Esophagus squamous epithelium (tissue), 5 donors: ENCODE results near the gene RASSF5. TPM values are rescaled to one million over a fixed set of nuclear protein-coding genes. Genes with fewer than 3 reads are reported as not detected.

Experiments used
- DNase-seq: peaks from one replicate; lab custom pipeline; 2025; lab: John Stamatoyannopoulos, UW
- H3K27ac ChIP-seq, 4 donors: fragments of 200-600 bp; sonication (generic); one replicate each; pipeline ENCODE4 v1.5.1; 2016 to 2019; ENCODE audit warnings: mild to moderate bottlenecking in 1 of 4
- H3K27me3 ChIP-seq, 4 donors: fragments of 200-600 bp; sonication (generic); 1 replicate in 3 of 4; 2 replicates in 1 of 4; pipeline versions ENCODE4 v1.5.1 to v1.6.0; 2017 to 2021; ENCODE audit warnings: antibody characterized with exemption in 1 of 4
- H3K36me3 ChIP-seq, 3 donors: fragments of 200-600 bp; sonication (generic); one replicate each; pipeline ENCODE4 v1.5.1; 2016 to 2019
- H3K4me1 ChIP-seq, 3 donors: fragments of 200-600 bp; sonication (generic); one replicate each; pipeline ENCODE4 v1.5.1; 2017 to 2019
- H3K4me3 ChIP-seq, 4 donors: fragments of 200-600 bp; sonication (generic); 1 replicate in 3 of 4; 2 replicates in 1 of 4; pipeline ENCODE4 v1.5.1; 2016 to 2019; ENCODE audit warnings: mild to moderate bottlenecking in 2 of 4, moderate library complexity in 1 of 4
- H3K9me3 ChIP-seq, 3 donors: fragments of 200-600 bp; sonication (generic); one replicate each; pipeline ENCODE4 v1.5.1; 2016 to 2019
- CTCF ChIP-seq, 6 experiments: fragments of 450-650 bp in 4 of 6; fragments of 200-600 bp in 2 of 6; sonication (generic) in 2 of 6; IDR thresholded peaks; one replicate each; pipeline ENCODE4 v1.5.1; 2016 to 2019; ENCODE audit warnings: antibody characterized with exemption in 6 of 6, mild to moderate bottlenecking in 4 of 6, moderate library complexity in 4 of 6
- POLR2A ChIP-seq, 4 donors: fragments of 450-650 bp; IDR thresholded peaks; one replicate each; pipeline ENCODE4 v1.6.1; 2017; ENCODE audit warnings: antibody characterized with exemption in 4 of 4, mild to moderate bottlenecking in 4 of 4, moderate library complexity in 3 of 4
- WGBS, 2 donors: methylation state at CpG; one replicate each; pipeline ENCODE4 v1.1.5; 2018; 5-methylcytosine and 5-hydroxymethylcytosine counted together
- intact Hi-C: fragments of 100-400 bp; cut with DNase I; formaldehyde crosslinking; loops from one replicate; pipeline ENCODE4 v1.15.0; 2022
- total RNA-seq, 4 donors: library from RNA; depleted of rRNA; stranded (reverse); fragments of >200 nt; gene quantifications; one replicate each; pipeline ENCODE4 v1.1.0, GENCODE V29; 2016
- donor health status: DM: yes; HTN: yes; CAD: no.

The RASSF5 gene
- total RNA-seq, 4 donors from 2014 or later, result 29.2 to 85.3 (median 35.1) TPM

- no peak for DNase-seq
- Histone ChIP-seq H3K36me3 (peaks cover 0 to 35% (median 9%) of the 10 kb centered on the region in 3 donors), H3K27ac (peak overlapping the region in 3 of 4 donors; percentile 25 to 58 (median 40)), H3K4me3 (no peak overlapping the region), H3K27me3 (no peaks in the 10 kb centered on the region), H3K4me1 (peaks cover 34 to 94% (median 38%) of the 10 kb centered on the region in 3 donors), H3K9me3 (no peaks in the 10 kb centered on the region)
- 58 to 62% methylated on average over 6 to 10 of the region's 10 CpGs for whole genome bisulfite sequencing, 2 donors
- no peak for TF ChIP-seq POLR2A (IDR thresholded peaks at IDR 0.05)
- TF ChIP-seq CTCF (IDR thresholded peaks at IDR 0.05), result no peak
- intact Hi-C loops, result loop anchor here (5.0 kb wide), 2 partner anchors 39 to 89 kb away; no protein-coding TSS in a partner anchor
Observed at GRCh38 chr1:206581571-206581981, 74.2 kb downstream of the RASSF5 start.

- Histone ChIP-seq H3K27me3 (no peaks in the 10 kb centered on the region), H3K4me3 (no peak overlapping the region), H3K4me1 (peaks cover 37 to 95% (median 45%) of the 10 kb centered on the region in 3 donors), H3K9me3 (no peaks in the 10 kb centered on the region), H3K27ac (peak overlapping the region in 3 of 4 donors; percentile 25 to 89 (median 88)), H3K36me3 (peaks cover 0 to 44% (median 9%) of the 10 kb centered on the region in 3 donors)
- intact Hi-C loops, result loop anchor here (5.0 kb wide), 2 partner anchors 40 to 90 kb away; no protein-coding TSS in a partner anchor
- TF ChIP-seq CTCF (IDR thresholded peaks at IDR 0.05) (no peak), POLR2A (IDR thresholded peaks at IDR 0.05) (no peak)
- WGBS, 2 donors, result 80 to 90% methylated on average over 5 of the region's 5 CpGs
- no peak for DNase-seq
Observed at GRCh38 chr1:206582537-206582936, 75.2 kb downstream of the RASSF5 start.

GRCh38 chr1:206582971-206583706 lies 75.8 kb downstream of the RASSF5 start:
- Histone ChIP-seq H3K36me3 (peaks cover 5 to 50% (median 9%) of the 10 kb centered on the region in 3 donors), H3K4me1 (peaks cover 40 to 95% (median 51%) of the 10 kb centered on the region in 3 donors), H3K27ac (peak overlapping the region; percentile 75 to 89 (median 86)), H3K4me3 (peak overlapping the region in 1 of 4 donors; percentile 18), H3K9me3 (no peaks in the 10 kb centered on the region), H3K27me3 (no peaks in the 10 kb centered on the region)
- intact Hi-C loops, result loop anchor here (5.0 kb wide), 2 partner anchors 41 to 91 kb away; no protein-coding TSS in a partner anchor
- no peak for DNase-seq
- TF ChIP-seq POLR2A (IDR thresholded peaks at IDR 0.05), result no peak
- WGBS, 2 donors, result 29 to 40% methylated on average over 14 to 16 of the region's 18 CpGs

GRCh38 chr1:206583707-206584648 lies 76.6 kb downstream of the RASSF5 start:
- H3K9me3 ChIP-seq, result no peaks in the 10 kb centered on the region
- TF ChIP-seq POLR2A (IDR thresholded peaks at IDR 0.05), result no peak
- TF ChIP-seq CTCF (IDR thresholded peaks at IDR 0.05), result peak; percentile 80 to 97 (median 93)
- no peak for DNase-seq
- H3K27me3 ChIP-seq, result no peaks in the 10 kb centered on the region
- WGBS, 2 donors, result 80% methylated on average over 6 to 14 of the region's 16 CpGs
- intact Hi-C loops, result loop anchor here (5.0 kb wide), 2 partner anchors 42 to 92 kb away; no protein-coding TSS in a partner anchor
- H3K4me3 ChIP-seq, result no peak overlapping the region
- peaks cover 5 to 59% (median 9%) of the 10 kb centered on the region in 3 donors for H3K36me3 ChIP-seq
- peak overlapping the region; percentile 85 to 89 (median 88) for H3K27ac ChIP-seq
- peaks cover 49 to 95% (median 55%) of the 10 kb centered on the region in 3 donors for H3K4me1 ChIP-seq

GRCh38 chr1:206584683-206585082 lies 77.4 kb downstream of the RASSF5 start:
- Histone ChIP-seq H3K27me3 (no peaks in the 10 kb centered on the region), H3K4me1 (peaks cover 55 to 95% (median 62%) of the 10 kb centered on the region in 3 donors), H3K4me3 (no peak overlapping the region), H3K36me3 (peaks cover 5 to 64% (median 9%) of the 10 kb centered on the region in 3 donors), H3K9me3 (no peaks in the 10 kb centered on the region), H3K27ac (peak overlapping the region; percentile 85 to 89 (median 88))
- WGBS, 2 donors, result 53 to 63% methylated on average over 3 to 4 of the region's 4 CpGs
- intact Hi-C loops, result loop anchor here (5.0 kb wide), 2 partner anchors 42 to 92 kb away; no protein-coding TSS in a partner anchor
- TF ChIP-seq POLR2A (IDR thresholded peaks at IDR 0.05) (no peak), CTCF (IDR thresholded peaks at IDR 0.05) (no peak)
- no peak for DNase-seq
